Amygdala (tissue), 56 donors: ENCODE measurements around the gene SLC22A4.
A peak's percentile ranks its signal among the peaks of the same experiment; 100 is the strongest.

Source experiments
- DNase-seq, 56 donors: peaks; one replicate each; lab custom pipeline; 2025; lab: John Stamatoyannopoulos, UW

Gene SLC22A4

DNA sequence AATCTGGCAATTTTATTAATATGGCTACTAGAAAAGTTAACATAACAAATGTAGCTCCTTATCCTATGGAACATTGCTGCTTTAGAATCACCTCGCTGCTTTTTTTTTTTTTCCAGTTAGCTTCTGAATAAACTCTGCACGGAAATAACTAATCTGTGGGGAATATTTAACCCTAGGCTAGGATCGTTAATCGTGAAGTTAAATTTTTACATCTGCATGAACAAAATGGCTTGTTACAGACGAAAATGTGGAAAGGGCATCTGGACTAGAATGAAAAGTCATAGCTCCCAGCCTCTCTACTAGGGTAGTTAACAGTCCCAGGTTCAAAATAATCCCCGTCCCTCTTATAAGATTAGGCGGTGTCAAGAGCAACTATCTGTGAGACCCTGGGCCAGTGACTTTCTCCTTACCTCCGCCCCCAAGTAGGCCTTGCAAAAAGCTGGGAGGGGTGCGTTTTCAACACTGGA lies 74.8 kb downstream of the SLC22A4 start:
- DNase-seq = no peak

DNA sequence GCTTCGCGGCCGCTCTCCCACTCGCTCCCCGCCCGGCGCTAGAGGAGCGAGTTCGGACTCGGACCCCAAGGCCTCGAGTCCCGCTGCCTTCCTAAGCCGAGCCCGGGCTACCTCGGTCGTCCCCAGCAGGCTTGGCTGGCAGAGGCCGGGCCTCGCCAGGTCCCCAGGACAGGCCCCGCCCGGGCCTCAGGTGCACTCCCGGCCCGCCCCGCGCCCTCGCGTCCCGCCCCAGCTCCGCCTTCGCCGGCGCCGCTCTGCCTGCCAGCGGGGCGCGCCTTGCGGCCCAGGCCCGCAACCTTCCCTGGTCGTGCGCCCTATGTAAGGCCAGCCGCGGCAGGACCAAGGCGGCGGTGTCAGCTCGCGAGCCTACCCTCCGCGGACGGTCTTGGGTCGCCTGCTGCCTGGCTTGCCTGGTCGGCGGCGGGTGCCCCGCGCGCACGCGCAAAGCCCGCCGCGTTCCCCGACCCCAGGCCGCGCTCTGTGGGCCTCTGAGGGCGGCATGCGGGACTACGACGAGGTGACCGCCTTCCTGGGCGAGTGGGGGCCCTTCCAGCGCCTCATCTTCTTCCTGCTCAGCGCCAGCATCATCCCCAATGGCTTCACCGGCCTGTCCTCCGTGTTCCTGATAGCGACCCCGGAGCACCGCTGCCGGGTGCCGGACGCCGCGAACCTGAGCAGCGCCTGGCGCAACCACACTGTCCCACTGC lies 75.4 kb downstream of the SLC22A4 start, which contains the start of gene SLC22A5:
TSS of gene SLC22A5 (plus strand) at position 237 of the 707 bp plus-strand sequence. CDS start at position 500, 263 bp downstream.
- peak in 28 of 56 donors; percentile 26 to 78 (median 60) for DNase-seq

DNA sequence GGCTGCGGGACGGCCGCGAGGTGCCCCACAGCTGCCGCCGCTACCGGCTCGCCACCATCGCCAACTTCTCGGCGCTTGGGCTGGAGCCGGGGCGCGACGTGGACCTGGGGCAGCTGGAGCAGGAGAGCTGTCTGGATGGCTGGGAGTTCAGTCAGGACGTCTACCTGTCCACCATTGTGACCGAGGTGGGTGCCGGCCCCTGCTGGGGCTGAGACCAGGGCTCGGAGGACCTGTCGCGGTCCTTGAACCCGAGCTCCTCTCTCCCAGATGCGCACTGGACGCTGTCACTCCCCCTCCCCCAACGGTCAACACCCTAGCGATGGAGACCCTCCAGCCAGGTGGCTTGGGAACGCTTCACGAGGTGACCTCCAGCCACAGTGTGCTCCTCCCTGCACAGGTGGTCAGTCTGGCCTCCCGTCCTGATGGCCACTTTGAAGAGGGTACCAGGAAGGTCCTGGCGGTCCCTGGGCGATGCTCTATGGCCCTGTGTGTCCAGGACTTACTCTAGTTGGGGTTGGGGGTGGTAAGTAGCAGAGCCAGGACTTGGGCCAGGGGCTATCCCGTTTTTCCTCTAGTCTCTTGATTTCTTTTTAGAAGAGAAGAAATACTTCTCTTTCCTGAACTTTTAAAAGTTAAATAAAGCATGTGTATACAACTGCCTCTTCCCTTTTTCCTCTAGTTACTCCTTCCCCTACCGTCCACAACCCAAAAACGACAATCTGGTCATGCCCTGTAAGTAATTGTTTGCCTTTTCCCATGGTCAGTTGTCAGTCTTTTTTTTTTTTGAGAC lies 76.2 kb downstream of the SLC22A4 start:
- DNase-seq = no peak

DNA sequence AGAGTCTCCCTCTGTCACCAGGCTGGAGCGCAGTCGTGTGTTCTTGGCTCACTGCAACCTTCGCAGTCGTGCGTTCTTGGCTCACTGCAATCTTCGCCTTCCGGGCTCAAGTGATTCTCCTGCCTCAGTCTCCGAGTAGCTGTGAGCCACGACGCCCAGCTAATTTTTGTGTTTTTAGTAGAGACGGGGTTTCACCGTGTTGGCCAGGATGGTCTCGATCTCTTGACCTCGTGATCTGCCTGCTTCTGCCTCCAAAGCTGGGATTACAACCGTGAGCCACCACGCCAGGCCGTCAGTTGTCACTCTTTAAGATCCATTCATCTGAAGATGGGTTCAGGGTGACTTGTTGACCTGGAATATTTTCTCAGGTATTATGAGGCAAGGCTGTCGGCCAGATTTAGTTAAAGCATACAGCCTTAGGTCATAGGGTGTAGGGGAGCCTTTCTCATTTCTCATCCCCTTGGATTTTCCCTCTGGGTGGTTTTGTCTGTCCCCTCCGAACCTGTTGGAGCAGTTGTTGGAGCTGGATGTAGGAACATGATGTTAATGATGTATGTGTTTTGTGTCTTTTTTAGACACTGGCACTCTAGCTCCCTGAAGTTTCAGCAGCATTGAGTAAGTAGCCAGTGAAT lies 76.9 kb downstream of the SLC22A4 start:
- DNase-seq = peak in 1 of 56 donors; percentile 25

DNA sequence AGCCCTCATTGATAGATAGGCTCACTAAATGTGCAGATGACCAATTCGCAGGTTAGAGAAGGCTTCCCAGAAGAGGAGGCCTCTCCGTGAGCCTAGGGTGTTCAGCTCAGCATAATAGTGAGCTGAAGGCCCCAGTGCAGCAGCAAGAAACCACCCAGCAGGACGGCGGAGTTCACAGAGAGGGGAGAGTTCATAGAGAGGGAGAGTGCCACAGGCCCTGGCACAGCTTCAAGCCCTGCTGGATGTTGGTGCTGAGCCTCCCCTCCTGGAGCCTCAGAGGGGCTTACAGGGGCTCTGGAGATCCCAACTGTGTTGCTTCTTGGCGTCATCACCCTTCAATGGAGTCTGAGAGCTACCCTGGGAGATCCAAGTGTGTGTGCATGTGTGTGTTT lies 77.4 kb downstream of the SLC22A4 start:
- no peak for DNase-seq

DNA sequence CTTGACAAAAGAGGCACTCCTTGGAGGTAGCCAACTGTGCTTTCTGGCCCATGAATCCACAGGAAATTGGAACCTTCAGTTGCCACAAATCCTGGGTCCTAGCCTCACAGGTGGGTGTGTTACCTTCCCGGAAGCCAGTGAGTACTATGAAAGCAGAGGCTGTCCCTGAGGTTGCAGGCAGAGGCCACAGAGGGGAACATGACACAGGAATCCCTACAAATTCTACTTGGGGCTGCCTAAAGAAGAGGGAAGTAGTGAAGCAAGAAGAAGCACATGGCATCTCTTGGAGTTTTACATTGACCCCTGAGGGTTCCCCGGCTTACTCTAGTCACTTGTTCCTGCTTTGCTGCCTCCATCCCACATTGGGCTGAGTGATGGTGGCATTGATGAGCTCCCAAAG lies 77.9 kb downstream of the SLC22A4 start:
- no peak for DNase-seq

DNA sequence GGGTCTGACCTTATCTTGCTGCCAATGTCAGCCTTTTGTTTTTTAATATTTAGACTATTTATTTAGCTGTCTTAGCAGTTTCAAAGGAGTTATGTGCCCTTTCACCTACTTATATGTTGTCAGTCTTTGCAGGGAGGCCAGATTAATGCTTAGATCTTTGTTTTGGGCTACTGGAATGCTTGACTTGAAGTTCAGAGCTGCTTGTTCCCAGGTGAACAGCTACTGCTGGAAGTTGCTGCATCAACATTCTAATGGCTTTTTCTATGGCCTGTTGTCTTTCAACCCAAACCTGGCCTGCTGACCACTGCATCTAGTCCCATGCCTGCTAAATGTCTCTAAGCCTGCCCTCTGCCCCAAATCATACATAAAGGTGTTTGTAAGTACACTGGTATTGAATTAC lies 78.3 kb downstream of the SLC22A4 start:
- DNase-seq = no peak

DNA sequence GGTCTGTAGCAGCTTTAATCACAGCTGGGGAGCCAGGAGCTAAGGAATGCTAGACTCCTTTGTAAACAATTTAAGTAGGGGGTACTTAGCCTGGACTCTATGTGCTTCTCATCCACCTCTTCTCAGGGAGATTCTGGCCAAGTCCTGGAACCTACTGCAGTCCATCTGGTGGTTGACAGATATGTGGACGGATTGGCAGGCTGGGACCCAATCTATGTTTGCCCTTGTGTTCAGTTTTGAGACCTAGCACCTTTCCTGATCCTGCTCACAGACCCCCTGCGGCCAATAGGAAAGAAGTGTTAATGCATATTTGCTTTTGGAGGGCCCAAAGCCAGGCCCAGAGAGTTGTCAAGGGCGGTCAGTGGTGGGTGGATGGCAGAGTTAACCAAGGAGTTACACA lies 81.8 kb downstream of the SLC22A4 start:
- no peak for DNase-seq

DNA sequence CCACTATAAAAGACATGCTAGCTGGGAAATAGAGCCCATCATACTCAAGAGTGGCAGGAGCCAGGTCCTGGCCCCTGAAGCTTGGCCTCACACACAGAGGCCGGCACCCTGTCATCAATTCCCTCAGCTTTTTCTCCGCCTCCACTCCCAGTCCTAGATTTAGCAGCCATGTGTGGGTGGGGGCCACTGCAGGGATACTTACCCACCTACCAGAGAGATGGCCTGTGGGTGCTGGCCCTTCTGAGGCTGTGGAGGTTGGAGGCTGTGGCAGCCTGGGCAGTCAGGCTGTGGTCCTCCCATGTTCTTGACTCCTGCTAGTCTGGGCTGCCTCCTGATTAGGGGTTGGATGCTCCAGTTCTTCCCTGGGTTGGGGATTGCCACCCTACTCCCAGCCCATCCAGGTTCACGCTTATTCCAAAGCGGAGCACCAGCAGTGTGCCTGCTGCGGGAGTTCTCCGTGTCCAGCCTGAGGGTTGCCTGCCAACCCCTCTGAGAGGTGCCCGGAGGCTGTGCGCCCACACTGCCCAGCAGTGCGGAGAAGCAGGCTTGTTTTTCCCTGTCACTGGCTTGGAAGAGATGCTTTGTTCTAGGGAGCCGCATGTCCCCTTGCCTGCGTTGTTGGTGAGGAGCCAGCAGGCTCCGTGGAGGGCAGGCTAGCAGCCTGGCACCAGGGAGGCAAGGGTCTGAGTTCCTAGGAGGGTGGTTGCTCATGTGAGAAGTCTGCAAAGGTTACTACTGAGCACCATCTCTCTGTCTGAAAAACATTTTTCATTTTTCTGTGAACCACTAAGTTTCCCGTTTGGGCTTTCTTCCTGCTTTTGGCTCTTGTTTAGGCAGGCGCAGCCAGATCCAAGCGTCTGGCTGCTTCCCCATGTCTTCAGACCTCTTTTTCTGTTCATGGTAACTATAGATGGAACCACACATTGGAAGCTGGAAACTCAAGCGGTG lies 82.8 kb downstream of the SLC22A4 start:
- DNase-seq = peak in 41 of 56 donors; percentile 8 to 84 (median 52)

DNA sequence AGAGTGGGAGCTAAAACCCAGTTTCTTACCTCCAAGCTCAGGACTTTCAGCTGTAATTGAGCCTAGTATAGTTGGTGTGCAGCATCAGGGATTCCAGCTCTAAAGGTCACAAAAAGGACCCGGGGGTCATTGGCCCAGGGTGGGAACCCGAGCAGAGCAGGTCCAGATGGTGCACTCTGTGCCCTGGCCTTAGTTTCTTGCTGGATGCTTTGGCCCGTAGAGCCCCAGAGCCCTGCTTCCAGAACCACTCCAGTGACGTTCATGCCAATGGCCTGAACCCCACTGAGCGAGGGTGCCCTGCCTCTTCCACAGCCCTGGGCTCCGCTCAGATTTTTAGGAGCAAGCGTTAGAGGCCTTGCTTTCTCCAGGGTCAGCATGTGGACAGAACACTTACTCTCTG lies 83.5 kb downstream of the SLC22A4 start:
- no peak for DNase-seq

DNA sequence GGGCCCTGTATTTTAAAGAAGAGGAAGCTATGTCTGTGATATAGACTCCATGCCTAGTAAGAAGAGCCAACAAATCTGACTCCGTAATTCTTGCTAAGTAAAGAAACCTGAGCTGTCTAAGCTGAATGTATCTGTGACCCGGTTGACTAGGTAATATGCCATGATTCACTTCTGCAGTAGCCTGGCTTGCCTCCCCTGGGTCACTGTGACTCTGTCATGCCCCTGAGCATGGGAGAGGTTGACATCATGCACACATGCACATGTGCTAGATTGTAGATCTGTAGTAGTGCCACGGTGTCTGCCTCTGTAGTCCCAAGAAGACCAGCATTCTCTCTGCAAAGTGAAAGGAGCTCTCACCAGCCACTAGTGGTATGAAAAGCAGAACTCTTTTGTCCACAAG lies 84.4 kb downstream of the SLC22A4 start:
- no peak for DNase-seq

DNA sequence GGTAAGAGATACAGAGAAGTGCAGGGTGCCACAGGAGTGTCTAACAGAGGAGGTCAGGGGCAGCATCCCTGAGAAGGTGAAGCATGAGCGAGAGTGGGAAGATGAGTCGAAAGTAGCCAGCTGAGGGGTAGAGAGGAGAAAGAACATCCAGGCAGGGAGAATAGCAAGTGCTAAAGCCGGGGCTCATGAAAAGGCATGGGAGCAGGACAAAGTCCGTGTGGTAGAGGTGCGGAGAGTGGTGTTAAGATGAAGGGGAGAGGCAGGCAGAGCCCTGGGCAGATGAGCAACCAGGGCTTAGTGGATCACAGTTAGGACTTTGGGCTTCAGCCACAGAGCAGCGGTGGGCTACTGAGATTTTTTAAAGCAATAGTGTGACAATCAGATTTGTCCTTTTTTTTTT lies 85.9 kb downstream of the SLC22A4 start:
- DNase-seq = no peak

DNA sequence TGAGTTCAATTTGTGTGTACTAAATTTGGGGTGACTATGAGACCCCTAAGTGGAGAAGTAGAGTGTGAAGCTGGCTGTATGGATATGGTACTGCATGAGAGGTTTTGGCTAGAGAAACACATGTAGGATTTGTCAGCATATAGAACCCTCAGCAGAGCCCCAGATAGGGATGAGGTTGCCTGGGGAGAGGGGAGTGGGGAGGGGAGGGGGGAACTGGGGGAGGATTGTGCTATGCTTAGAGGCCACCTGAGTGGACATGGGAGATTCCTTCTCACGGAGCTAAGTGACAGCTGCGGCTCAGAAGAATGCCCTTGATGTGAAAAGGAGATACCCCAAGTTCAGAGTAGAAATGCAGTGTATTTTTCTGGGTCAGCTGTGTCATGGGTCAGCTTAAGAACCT lies 86.5 kb downstream of the SLC22A4 start:
- DNase-seq = no peak

DNA sequence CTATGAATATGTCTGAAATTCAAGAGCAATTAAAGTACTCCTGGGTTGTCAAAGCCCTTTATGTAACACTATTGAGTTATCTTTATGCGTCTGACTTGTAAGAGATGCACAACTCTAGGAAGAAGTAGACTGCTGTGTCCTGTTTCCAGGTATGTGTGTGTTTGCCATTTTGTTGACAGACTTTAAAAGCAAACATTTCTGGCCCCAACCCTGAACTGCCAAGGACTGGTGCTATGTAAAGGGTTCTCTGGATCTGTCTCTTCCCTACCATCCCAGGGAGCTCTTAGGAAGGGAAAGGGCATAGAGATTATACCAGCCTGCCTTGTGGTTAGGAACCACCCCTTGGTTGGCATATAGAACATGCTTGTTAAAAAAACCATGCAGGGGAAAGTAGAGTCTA lies 87.4 kb downstream of the SLC22A4 start:
- DNase-seq = no peak

DNA sequence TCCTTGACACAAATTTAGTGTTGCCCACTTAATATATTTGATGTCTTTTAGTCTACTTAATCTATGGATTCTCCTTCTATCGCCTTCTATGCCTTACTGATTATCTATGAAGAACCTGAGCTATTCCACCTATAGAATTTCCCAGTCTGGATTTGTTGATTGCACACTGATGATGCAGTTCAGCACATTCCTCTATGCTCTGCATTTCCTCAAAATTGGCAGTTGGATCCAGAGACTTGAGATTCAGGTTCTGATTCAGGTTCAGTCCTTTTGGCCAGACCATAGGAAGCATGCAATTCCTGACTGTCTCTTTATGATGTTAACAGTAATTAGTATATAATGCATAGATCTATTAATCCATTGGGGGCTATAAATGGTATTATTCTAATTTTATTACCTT lies 89.1 kb downstream of the SLC22A4 start:
- no peak for DNase-seq

DNA sequence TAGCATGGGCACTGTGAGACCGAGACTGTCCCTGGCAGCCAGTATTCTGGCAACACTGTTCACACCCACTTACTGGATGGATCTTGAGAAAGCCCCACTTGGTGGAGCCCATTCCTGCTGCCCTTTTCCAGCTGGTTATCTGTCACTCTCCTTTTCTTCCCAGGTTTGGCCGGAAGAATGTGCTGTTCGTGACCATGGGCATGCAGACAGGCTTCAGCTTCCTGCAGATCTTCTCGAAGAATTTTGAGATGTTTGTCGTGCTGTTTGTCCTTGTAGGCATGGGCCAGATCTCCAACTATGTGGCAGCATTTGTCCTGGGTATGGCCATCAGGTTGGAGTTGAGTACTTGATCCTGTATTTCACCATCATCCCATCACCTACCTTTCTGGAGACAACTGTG lies 89.8 kb downstream of the SLC22A4 start:
- no peak for DNase-seq

DNA sequence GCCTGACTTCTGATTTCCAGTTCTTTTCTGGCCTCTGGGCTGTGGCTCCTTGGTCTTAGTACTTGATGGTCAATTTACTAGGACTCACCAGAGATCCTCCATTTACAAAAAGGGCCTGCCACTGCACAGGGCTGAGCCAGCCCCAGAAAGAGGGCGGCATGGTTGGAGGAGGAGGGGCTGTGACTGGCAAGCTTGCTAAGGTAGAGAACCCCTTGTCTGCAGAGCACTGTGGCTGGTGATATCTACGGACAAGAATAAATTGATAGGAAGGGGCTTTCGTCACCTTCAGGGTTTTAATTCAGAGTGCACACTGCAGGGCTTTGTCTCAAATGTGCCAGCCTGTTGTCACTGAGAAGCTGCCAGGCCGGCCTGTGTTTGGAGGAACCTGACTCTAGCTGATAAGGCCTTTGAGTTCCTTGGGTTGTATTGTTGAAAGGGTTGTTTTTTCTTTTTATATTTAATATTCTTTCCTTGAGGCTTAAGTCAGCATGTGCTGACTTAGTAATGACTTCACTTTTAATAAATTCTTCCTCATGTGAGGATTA lies 90.4 kb downstream of the SLC22A4 start:
- no peak for DNase-seq

DNA sequence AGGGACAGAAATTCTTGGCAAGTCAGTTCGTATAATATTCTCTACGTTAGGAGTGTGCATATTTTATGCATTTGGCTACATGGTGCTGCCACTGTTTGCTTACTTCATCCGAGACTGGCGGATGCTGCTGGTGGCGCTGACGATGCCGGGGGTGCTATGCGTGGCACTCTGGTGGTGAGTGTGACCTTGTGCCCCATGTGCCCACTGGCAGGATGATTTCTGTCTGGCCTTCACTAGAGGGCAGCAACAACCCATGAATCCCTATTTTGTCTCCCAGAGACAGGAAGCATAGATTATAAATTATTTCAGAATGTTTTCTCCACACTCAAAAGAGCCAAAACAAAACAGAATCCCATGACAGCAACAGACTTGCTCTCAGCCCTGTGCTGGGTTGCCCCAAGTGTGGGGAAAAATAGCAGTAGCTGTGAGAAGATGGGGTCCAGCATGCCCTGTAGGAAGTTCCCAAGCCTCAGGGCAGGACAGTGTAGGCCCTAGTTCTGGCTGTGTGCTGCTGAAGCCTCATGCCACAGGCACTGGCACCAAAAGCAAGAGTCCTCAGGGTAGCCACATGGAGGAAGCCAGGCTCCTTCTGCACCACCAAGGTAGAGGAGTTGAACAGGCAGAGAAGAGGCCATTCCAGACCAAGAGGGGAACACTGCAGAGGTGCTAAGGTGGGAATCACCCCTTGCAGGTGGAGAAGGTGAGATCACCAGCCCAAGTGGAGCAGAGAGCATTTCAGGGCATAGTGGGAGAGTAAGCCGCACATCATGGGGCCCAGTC lies 91.3 kb downstream of the SLC22A4 start:
- peak in 33 of 56 donors; percentile 16 to 83 (median 41) for DNase-seq

DNA sequence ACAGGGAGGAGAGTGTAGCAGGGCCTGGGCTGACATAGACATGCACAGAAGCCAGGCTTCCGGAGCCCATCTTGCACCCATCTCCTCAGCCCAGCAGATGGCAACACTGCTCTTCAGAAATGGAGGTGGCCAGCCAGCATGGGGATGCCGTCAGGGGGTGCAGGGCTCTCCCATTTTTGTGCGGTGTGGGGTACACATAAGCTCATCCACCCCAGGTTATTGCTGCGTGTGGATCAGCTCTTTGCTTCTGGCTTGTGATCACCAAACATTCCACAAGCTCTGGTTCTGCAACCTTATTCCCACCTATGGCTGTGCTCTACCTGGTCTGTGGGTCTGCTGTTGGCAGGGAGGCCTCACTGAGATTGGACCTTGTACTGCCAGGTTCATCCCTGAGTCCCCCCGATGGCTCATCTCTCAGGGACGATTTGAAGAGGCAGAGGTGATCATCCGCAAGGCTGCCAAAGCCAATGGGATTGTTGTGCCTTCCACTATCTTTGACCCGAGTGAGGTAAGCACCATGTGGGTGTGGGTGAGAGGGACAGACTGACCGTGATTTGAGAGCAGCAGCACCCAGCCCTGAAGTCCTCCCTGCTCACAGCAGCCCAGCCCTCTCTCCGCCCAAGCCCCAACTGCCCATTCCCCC lies 92.6 kb downstream of the SLC22A4 start:
- peak in 41 of 56 donors; percentile 19 to 79 (median 49) for DNase-seq
